H1 (cell line): ENCODE data around the gene PRKRIP1.

Experiments used
- CTCF ChIP-seq, 3 experiments: IDR thresholded peaks; 1 replicate in 2 of 3; 2 replicates in 1 of 3; pipeline versions ENCODE4 v1.5.1 to v1.6.1; 2011; ENCODE audit warnings: low read length in 3 of 3, mild to moderate bottlenecking in 3 of 3, inconsistent platforms in 2 of 3, low read depth in 1 of 3, moderate library complexity in 1 of 3; ENCODE audit not compliant: insufficient read depth in 1 of 3; ENCODE audit errors: control extremely low read depth in 1 of 3
- EZH2 ChIP-seq: fragments of 200-600 bp; sonication (generic); IDR thresholded peaks from 2 replicates; pipeline ENCODE4 v1.7.1; 2012; ENCODE audit warnings: low read depth, mild to moderate bottlenecking, moderate library complexity, low read length, inconsistent platforms; ENCODE audit not compliant: severe bottlenecking
- JUND ChIP-seq: IDR thresholded peaks from 2 replicates; pipeline ENCODE4 v1.6.1; 2011; ENCODE audit warnings: mild to moderate bottlenecking, improper control_type of control experiment, low read length
- RFX5 ChIP-seq: IDR thresholded peaks from 2 replicates; pipeline ENCODE4 v1.6.1; 2011; ENCODE audit warnings: low read depth, low read length, improper control_type of control experiment, borderline replicate concordance

- TF ChIP-seq RFX5 = no peak
- no peak for TF ChIP-seq EZH2
- TF ChIP-seq CTCF (IDR thresholded peaks at IDR 0.05; ENCODE audit: control extremely low read depth in 1 of 3, insufficient read depth in 1 of 3, low read depth in 1 of 3, low read length in 3 of 3) = no peak
- TF ChIP-seq JUND = peak; percentile 60; the same call in 1 of the 2 replicates
Measured at GRCh38 chr7:102439963-102440795, 44.0 kb downstream of the PRKRIP1 start.
